CD1c-positive myeloid dendritic cell (primary cell): ENCODE measurements around the gene KCP.
"Not testable (repeated sequence)": the region's sequence is repeated elsewhere in the genome, so short reads cannot be mapped to it uniquely, and the experiment has no call there.

Experiments
- DNase-seq: peaks from one replicate; pipeline ENCODE4 v3.0.0-alpha.2; 2016; ENCODE audit errors: extremely low spot score

KCP gene

DNA sequence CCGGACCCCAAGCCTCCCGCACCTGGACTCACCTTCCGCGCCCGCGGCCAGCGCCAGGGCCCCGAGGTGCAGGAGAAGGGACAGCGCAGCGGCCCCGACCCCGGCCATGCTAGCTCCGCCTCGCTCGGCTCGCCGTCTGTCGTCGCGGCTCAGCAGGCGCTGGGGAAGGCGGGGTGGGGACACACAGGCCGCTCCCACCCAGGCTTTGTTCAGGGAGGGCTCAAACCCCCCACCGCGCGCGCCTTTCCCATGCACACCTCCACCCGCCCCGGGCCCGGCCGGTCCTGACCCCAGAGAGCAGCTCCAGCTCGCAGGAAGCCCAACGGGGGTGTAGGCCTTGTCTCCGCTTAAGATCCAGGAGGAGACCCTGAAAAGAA, at the start of gene KCP:
KCP (minus strand) TSS at position 141 of the 377 bp plus-strand sequence; CDS start at position 108, 33 bp downstream.
- DNase-seq, result no peak

DNA sequence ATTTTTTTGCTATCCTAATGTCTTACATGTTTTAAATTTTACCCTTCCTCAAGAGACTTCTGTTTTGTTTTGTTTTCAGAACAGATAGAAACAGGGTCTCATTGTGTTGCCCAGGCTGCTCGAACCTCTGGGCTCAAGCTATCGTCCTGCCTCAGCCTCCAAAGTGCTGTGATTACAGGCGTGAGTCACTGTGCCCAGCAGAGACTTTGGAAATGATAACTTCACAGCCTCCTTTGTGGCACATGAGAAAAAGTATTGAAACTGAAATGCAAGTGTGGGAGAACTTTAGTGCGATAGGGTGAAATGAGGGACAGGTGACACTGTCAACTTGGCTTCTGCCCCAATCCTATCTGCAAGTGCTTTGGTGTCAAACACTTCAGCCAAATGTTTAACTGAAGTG, 48.8 kb upstream of the KCP start:
- no peak for DNase-seq

- no peak for DNase-seq
These were observed 45.5 kb upstream of the KCP start for GRCh38 chr7:128955981-128956380.

- no peak for DNase-seq
These were observed 44.6 kb upstream of the KCP start for GRCh38 chr7:128954830-128955802.

DNA sequence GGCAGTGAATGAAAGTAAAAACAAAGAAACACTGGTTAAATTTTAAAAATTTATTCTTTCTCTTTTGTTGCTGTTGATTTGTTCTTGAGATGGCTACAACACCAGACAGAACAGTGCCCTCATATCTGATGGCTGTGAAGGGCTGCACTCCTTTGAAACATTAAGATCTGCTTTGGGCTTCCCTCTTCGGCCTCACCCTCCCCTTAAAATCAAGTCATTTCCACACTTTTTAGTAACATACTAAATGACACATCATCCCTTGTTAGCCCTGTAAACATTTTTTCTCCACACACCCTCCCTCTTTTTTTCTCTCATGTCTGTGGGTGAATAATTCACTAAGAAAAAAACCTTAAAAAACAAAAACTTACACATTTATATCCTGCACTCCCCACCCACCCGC, 43.6 kb upstream of the KCP start:
- no peak for DNase-seq

GRCh38 chr7:128951296-128951695, 40.8 kb upstream of the KCP start:
- DNase-seq, result peak; percentile 65

- DNase-seq, result peak; percentile 64
These were observed 38.7 kb upstream of the KCP start for GRCh38 chr7:128948976-128949760.

DNA sequence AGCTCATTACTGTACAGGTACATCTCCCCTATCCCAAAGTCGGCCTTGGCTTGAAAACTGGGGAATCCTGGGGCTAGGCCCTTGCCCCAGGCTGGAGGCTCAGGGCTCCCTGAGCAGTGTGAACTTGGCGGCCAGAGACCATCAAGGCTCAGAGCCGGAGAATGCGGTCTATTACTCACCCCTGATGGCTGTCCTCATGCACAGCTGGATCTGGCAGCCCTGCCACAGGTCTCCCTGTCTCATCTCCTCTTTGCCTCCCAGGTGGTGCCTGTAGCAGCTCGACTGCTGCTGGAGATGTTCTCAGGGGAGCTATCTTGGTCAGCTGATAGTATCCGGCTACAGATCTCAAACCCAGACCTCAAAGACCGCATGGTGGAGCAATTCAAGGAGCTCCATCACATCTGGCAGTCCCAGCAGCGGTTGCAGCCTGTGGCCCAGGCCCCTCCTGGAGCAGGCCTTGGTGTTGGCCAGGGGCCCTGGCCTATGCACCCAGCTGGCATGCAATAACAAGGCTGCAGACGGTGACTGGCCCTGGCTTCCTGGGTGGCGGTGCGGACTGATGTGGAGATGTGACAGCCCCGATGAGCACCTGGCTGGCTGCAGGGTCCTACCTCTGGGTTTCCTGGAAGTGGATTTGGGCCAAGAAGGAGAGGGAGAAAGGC, 37.9 kb upstream of the KCP start:
- no peak for DNase-seq

DNA sequence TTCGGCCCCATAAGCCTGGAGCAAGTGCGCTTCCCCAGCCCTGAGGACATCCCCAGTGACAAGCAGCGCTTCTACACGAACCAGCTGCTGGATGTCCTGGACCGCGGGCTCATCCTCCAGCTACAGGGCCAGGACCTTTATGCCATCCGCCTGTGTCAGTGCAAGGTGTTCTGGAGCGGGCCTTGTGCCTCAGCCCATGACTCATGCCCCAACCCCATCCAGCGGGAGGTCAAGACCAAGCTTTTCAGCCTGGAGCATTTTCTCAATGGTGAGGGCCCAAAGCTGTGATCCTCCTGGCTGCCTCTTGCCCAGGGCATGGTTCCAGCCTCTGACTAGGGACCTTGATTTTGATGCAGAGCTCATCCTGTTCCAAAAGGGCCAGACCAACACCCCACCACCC, 37.3 kb upstream of the KCP start:
- no peak for DNase-seq

GRCh38 chr7:128946936-128947830, 36.7 kb upstream of the KCP start:
- peak; percentile 33 for DNase-seq

- DNase-seq, result no peak
These were observed 35.3 kb upstream of the KCP start for GRCh38 chr7:128945668-128946366.

GRCh38 chr7:128944487-128945236, 34.2 kb upstream of the KCP start:
- DNase-seq, result no peak

DNA sequence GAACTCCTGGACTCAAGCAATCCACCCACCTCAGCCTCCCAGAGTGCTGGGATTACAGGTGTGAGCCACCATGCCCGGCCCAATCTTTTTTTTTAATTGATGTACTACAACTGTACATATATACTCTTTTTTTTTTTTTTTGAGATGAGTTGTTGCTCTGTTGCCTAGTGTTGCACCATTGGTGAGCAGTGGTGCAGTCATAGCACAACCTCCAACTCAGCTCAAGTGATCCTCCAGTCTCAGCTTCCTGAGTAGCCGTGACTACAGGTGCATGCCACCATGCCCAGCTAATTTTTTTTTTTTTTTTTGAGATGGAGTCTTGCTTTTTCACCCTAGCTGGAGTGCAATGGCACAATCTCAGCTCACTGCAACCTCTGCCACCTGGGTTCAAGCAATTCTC, 32.7 kb upstream of the KCP start:
- DNase-seq, result not testable (repeated sequence)

DNA sequence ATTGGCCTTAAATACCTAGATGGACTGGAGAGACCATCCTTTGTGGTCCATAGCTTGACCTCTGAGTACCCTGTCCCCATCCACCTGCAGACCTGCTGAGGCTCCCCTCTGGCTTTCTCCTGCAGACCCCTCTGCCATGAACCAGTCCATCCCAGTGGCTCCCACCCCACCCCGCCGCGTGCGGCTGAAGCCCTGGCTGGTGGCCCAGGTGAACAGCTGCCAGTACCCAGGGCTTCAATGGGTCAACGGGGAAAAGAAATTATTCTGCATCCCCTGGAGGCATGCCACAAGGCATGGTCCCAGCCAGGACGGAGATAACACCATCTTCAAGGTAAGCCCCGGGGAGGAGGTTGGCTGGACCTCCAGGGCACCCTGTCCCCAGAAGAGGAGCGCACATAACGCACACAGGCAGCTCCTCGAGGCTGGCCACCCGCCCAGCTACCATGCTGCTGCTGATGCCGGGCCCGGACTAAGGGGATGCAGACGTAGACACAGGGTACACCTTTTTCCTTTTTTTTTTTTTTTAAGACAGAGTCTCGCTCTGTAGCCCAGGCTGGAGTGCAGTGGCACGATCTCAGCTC, 31.5 kb upstream of the KCP start:
- no peak for DNase-seq

DNA sequence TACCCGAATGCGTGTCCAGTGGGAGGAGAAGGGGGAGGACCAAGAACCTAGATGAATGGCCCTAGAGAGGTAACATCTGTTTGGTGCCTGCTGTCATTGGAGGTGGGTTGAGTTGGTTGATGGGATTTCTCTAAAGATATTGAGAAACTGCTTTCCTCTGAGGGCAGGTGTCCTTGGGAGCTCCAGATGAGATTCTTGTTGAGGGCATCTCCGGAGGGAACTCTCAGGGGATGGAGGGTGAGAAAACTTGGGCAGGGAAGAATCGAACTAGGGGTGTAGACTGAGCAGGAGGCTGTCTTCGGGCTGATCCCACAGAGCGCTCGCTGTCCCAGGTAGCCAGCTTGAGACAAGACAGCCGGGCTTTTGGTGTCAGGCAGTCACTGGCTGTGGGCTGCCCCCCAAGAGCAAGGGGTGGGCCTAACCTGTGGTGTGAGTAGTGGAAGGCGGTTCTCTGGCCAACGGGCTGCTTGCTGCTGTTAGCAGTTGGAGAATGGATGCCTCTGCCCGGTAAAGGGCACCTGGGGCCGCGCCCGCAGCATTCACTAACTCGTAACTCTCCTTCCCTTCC, 30.9 kb upstream of the KCP start:
- no peak for DNase-seq

- peak; percentile 94 for DNase-seq
These were observed 30.2 kb upstream of the KCP start for GRCh38 chr7:128940494-128941322.

DNA sequence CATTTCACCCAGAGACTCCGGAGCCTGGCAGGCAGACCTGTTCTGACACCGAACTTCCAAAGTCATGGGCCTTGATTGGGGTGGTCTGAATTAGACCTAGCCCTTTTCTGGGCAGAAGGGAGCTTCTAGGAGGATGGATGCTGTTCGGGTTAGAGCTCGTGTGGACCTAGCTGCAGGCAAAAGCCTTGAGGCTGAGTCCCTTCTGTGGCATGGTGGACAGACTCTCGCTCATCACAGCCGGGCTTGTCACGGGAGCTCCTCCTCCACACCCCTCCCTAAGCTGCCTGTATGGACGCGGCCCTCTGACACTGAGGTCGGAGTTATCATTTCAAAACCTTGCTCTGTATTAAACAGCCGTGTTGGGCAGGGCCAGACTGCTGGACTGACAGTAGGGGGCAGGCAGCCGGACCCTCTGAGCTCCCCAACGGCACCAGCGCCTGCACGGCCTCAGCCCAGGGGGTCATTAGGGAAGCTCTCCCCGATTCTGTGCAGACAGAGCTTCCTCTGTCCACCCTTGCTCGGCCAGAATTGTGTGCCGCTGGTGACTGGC, 29.4 kb upstream of the KCP start:
- DNase-seq, result peak; percentile 76
